Upper lobe of left lung (tissue), 6 donors: ENCODE measurements around the gene ADAMTS12. TPM values are rescaled to one million over a fixed set of nuclear protein-coding genes. Genes with fewer than 3 reads are reported as not detected.
A peak's percentile ranks its signal among the peaks of the same experiment; 100 is the strongest.

Source experiments
- ATAC-seq, 2 donors: fragments of 200-7000 bp; cut with Tn5 transposase; one replicate each; pipeline ENCODE4 v1.9.1; 2022; ENCODE audit warnings: mild to moderate bottlenecking in 2 of 2, moderate library complexity in 2 of 2; ENCODE audit not compliant: low FRiP score in 2 of 2
- DNase-seq, 2 donors: peaks; one replicate each; pipeline ENCODE4 v3.0.0-alpha.2; 2019 to 2020
- H3K27ac ChIP-seq, 4 donors: fragments of 200-600 bp; sonication (generic); one replicate each; pipeline ENCODE4 v1.5.1; 2016 to 2019
- H3K27me3 ChIP-seq, 4 donors: fragments of 200-600 bp; sonication (generic); one replicate each; pipeline ENCODE4 v1.5.1; 2017 to 2019
- H3K36me3 ChIP-seq, 4 donors: fragments of 200-600 bp; sonication (generic); one replicate each; pipeline ENCODE4 v1.5.1; 2016 to 2019
- H3K4me1 ChIP-seq, 4 donors: fragments of 200-600 bp; sonication (generic); one replicate each; pipeline ENCODE4 v1.5.1; 2018 to 2019
- H3K4me3 ChIP-seq, 4 donors: fragments of 200-600 bp; sonication (generic); one replicate each; pipeline ENCODE4 v1.5.1; 2017 to 2019; ENCODE audit warnings: mild to moderate bottlenecking in 2 of 4, moderate library complexity in 1 of 4
- H3K9me3 ChIP-seq, 4 donors: fragments of 200-600 bp; sonication (generic); one replicate each; pipeline ENCODE4 v1.5.1; 2018 to 2019
- EP300 ChIP-seq, 4 donors: sonication (generic); formaldehyde crosslinking; IDR thresholded peaks; one replicate each; pipeline ENCODE4 v1.5.1; 2017; ENCODE audit warnings: antibody characterized with exemption in 4 of 4, control low read depth in 2 of 4
- POLR2A ChIP-seq, 4 donors: fragments of 450-650 bp; IDR thresholded peaks; one replicate each; pipeline ENCODE4 v1.5.1; 2016 to 2017; ENCODE audit warnings: antibody characterized with exemption in 4 of 4, mild to moderate bottlenecking in 2 of 4
- POLR2AphosphoS5 ChIP-seq, 2 donors: sonication (generic); formaldehyde crosslinking; IDR thresholded peaks; one replicate each; pipeline ENCODE4 v1.5.1; 2017; ENCODE audit warnings: antibody characterized with exemption in 2 of 2
- WGBS, 2 donors: methylation state at CpG; one replicate each; pipeline ENCODE4 v1.1.5; 2017 to 2018; 5-methylcytosine and 5-hydroxymethylcytosine counted together
- total RNA-seq, 6 donors: library from RNA; depleted of rRNA in 4 of 6; stranded (reverse); fragments of >200 nt in 4 of 6; gene quantifications; one replicate each; pipeline versions ENCODE4 v1.1.0 to v1.2.1, GENCODE V29; 2016 to 2021
- TF ChIP-seq, protein P1 (sequence below), 6 experiments: fragments of 450-650 bp in 4 of 6; fragments of 200-600 bp in 2 of 6; sonication (generic) in 2 of 6; IDR thresholded peaks; one replicate each; pipeline ENCODE4 v1.5.1; 2016 to 2019; ENCODE audit warnings: antibody characterized with exemption in 6 of 6
- donor health status: DM: no; HTN: no; CAD: no; lungs with moderate emphysema.
- donor health status: DM: no; HTN: yes; CAD: no; lungs with severe emphysema.

ADAMTS12 gene
- total RNA-seq, 6 donors from 2014 or later: 2.3 to 16.8 (median 7.4) TPM

DNA sequence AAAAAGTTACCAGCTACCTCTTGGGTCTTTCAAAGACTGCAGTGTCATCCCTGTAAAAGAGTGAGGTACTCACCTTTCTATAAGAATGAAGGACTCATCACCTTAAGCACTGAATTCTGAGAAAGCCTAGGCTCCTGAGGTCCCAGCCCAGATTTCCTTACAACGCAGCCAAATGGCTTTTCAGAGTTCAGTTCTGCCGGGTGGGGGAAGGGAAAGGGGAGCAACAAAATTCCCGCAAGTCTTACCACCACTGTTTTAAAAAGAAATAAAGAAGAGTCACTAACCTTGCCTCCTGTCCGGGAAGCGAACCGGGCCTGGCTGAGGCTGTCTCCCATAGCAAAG is 373 bp downstream of the ADAMTS12 start:
- TF ChIP-seq, protein P1, sequence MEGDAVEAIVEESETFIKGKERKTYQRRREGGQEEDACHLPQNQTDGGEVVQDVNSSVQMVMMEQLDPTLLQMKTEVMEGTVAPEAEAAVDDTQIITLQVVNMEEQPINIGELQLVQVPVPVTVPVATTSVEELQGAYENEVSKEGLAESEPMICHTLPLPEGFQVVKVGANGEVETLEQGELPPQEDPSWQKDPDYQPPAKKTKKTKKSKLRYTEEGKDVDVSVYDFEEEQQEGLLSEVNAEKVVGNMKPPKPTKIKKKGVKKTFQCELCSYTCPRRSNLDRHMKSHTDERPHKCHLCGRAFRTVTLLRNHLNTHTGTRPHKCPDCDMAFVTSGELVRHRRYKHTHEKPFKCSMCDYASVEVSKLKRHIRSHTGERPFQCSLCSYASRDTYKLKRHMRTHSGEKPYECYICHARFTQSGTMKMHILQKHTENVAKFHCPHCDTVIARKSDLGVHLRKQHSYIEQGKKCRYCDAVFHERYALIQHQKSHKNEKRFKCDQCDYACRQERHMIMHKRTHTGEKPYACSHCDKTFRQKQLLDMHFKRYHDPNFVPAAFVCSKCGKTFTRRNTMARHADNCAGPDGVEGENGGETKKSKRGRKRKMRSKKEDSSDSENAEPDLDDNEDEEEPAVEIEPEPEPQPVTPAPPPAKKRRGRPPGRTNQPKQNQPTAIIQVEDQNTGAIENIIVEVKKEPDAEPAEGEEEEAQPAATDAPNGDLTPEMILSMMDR (IDR thresholded peaks at IDR 0.05): no peak
- TF ChIP-seq POLR2A (IDR thresholded peaks at IDR 0.05) (no peak), EP300 (IDR thresholded peaks at IDR 0.05) (no peak), POLR2AphosphoS5 (IDR thresholded peaks at IDR 0.05) (no peak)
- no peak for DNase-seq
- no peak for ATAC-seq
- Histone ChIP-seq H3K9me3 (no peaks in the 10 kb centered on the region), H3K27me3 (peaks cover 0 to 2% (median 0%) of the 10 kb centered on the region in 4 donors), H3K27ac (no peak overlapping the region), H3K4me1 (peaks cover 8 to 14% (median 9%) of the 10 kb centered on the region in 4 donors), H3K36me3 (no peaks in the 10 kb centered on the region), H3K4me3 (peak overlapping the region; percentile 19 to 48 (median 36))
- WGBS, 2 donors: 13 to 16% methylated on average over 6 of the region's 6 CpGs

DNA sequence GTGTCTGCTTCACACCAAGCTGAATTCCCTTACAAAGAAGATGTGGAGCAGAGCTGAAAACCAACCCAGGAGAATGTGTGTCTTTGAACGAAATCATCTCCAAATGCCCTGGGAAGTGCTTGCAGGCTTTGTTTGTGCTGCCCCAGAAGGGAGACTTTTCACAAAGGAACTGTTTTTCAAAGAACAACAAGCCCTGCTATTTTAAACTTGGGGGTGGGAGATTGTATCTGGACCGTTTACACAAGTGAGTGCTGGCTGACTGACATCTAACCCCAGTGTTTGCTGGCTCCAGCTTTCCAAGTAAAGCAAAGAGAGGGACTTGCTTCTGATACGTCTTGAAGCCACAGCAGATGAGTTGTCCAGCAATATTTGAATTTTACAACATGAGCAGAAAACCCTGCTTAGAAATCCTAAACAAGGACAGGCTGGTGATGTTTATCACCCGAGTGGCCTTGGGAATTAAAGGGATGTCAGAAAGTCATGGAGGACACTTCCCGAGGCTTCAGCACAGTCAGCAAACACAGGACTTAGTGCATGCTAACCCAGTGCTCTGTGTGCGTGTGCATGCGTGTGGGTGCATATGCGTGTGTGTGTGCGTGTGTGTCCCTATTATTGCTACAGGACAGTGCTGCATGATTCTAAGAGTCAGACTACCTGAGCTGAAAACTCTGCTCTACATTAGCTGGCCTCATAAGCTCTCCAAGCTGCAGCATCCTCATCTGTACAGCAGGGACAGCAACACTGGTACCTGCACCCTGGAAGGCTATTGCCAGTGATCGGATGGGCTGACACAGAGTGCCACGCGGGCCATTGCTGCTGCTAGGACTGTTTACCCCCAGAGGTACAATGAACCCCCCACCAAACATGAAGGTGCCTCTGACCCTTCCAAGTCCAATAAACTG is 1.4 kb downstream of the ADAMTS12 start:
- Histone ChIP-seq H3K36me3 (no peaks in the 10 kb centered on the region), H3K27me3 (peaks cover 0 to 2% (median 0%) of the 10 kb centered on the region in 4 donors), H3K27ac (peak overlapping the region in 2 of 4 donors; percentile 2 to 21), H3K4me3 (peak overlapping the region in 3 of 4 donors; percentile 19 to 48 (median 46)), H3K4me1 (peaks cover 8 to 14% (median 9%) of the 10 kb centered on the region in 4 donors), H3K9me3 (no peaks in the 10 kb centered on the region)
- ATAC-seq: peak in 1 of 2 donors; percentile 27
- DNase-seq: no peak
- TF ChIP-seq, protein P1 (IDR thresholded peaks at IDR 0.05): peak in 1 of 6 experiments; percentile 14
- no peak for TF ChIP-seq POLR2A (IDR thresholded peaks at IDR 0.05)
- no peak for TF ChIP-seq POLR2AphosphoS5 (IDR thresholded peaks at IDR 0.05)
- WGBS, 2 donors: 53 to 65% methylated on average over 7 to 12 of the region's 12 CpGs

DNA sequence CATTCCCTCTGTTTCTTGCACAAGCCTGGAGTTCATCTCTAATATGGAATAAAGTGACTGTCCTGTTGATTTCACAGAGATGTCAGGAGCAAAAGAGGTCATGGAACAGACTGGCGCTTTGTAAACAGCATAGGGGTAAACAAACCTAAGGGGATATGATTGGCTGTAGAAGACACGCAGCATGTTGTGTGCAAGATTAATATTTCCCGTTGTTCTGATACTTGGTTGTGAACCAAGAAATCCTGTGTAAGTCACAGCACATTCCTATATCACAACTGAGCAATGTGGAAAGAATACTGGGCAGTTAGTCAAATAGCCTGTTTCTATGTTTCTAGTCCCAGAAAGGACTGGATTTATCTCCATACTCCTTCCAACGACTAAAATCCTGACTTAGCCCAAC is 3.2 kb downstream of the ADAMTS12 start:
- ATAC-seq (no peak), DNase-seq (no peak)
- Histone ChIP-seq H3K27ac (peak overlapping the region in 1 of 4 donors; percentile 40), H3K9me3 (no peaks in the 10 kb centered on the region), H3K36me3 (no peaks in the 10 kb centered on the region), H3K4me3 (no peak overlapping the region), H3K4me1 (peaks cover 8 to 14% (median 9%) of the 10 kb centered on the region in 4 donors), H3K27me3 (peaks cover 0 to 2% (median 0%) of the 10 kb centered on the region in 4 donors)
- WGBS, 2 donors: 41 to 44% methylated on average over 4 of the region's 4 CpGs
- TF ChIP-seq EP300 (IDR thresholded peaks at IDR 0.05) (no peak), POLR2A (IDR thresholded peaks at IDR 0.05) (no peak), POLR2AphosphoS5 (IDR thresholded peaks at IDR 0.05) (peak; percentile 13 to 34)
- TF ChIP-seq, protein P1 (IDR thresholded peaks at IDR 0.05): no peak

DNA sequence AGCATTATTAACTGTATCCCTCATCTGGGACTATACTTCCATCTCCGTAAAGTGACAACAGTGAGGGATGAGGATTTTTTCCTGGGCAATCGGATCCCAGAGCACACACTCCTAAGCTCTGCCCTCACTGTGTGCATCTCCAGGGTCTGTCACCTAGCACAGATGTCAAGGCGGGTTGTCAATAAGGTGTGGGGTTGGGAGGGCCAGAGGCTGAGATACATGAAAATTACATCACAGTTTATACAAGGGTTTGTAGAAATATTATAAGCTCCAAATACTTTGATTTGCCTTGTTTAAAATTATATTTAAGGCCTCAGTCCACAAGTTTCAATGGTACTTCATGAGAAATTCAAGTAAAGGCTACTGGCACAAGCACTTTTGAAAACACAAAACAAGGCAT is 4.5 kb downstream of the ADAMTS12 start:
- H3K27ac ChIP-seq: no peak overlapping the region
- no peak overlapping the region for H3K4me3 ChIP-seq
- no peaks in the 10 kb centered on the region for H3K9me3 ChIP-seq
- DNase-seq (no peak), ATAC-seq (no peak)
- WGBS, 2 donors: 71 to 87% methylated on average over 3 of the region's 3 CpGs
- peaks cover 0 to 2% (median 0%) of the 10 kb centered on the region in 4 donors for H3K27me3 ChIP-seq
- no peaks in the 10 kb centered on the region for H3K36me3 ChIP-seq
- H3K4me1 ChIP-seq: peaks cover 7 to 8% (median 7%) of the 10 kb centered on the region in 4 donors
- TF ChIP-seq, protein P1 (IDR thresholded peaks at IDR 0.05): no peak
- TF ChIP-seq EP300 (IDR thresholded peaks at IDR 0.05): no peak
- TF ChIP-seq POLR2AphosphoS5 (IDR thresholded peaks at IDR 0.05): no peak
- no peak for TF ChIP-seq POLR2A (IDR thresholded peaks at IDR 0.05)
